GM18508 (cell line): ENCODE data around the gene SH2D4B.

Source experiments
- ATAC-seq: cut with Tn5 transposase; IDR thresholded peaks from one replicate; pipeline ENCODE4 v1.9.1; 2021; ENCODE audit warnings: moderate number of reproducible peaks; ENCODE audit not compliant: insufficient read depth, unreplicated experiment

Gene SH2D4B

GRCh38 chr10:80582286-80582960 lies 44.7 kb downstream of the SH2D4B start:
- no peak for ATAC-seq

- no peak for ATAC-seq
These were observed 46.0 kb downstream of the SH2D4B start for GRCh38 chr10:80583685-80584084.

GRCh38 chr10:80585812-80586211 lies 48.1 kb downstream of the SH2D4B start:
- no peak for ATAC-seq

- ATAC-seq = no peak
These were observed 50.8 kb downstream of the SH2D4B start for GRCh38 chr10:80588546-80588945.

GRCh38 chr10:80589726-80590373 lies 52.1 kb downstream of the SH2D4B start:
- peak; percentile 83 for ATAC-seq

GRCh38 chr10:80590585-80591125 lies 53.0 kb downstream of the SH2D4B start:
- no peak for ATAC-seq

- ATAC-seq = peak; percentile 43
These were observed 58.9 kb downstream of the SH2D4B start for GRCh38 chr10:80596391-80597257.

- ATAC-seq = peak; percentile 37
These were observed 60.5 kb downstream of the SH2D4B start for GRCh38 chr10:80598084-80598798.

- ATAC-seq = no peak
These were observed 61.2 kb downstream of the SH2D4B start for GRCh38 chr10:80598951-80599350.

GRCh38 chr10:80599424-80599847 lies 61.7 kb downstream of the SH2D4B start:
- ATAC-seq = peak; percentile 69

- no peak for ATAC-seq
These were observed 62.6 kb downstream of the SH2D4B start for GRCh38 chr10:80600256-80600655.

GRCh38 chr10:80602881-80603280 lies 65.2 kb downstream of the SH2D4B start:
- no peak for ATAC-seq

GRCh38 chr10:80603516-80603915 lies 65.8 kb downstream of the SH2D4B start:
- ATAC-seq = no peak

- ATAC-seq = no peak
These were observed 71.0 kb downstream of the SH2D4B start for GRCh38 chr10:80608706-80609105.

- ATAC-seq = no peak
These were observed 71.6 kb downstream of the SH2D4B start for GRCh38 chr10:80609331-80609730.

- no peak for ATAC-seq
These were observed 73.9 kb downstream of the SH2D4B start for GRCh38 chr10:80611481-80612185.

GRCh38 chr10:80612261-80612660 lies 74.6 kb downstream of the SH2D4B start:
- no peak for ATAC-seq

- ATAC-seq = no peak
These were observed 75.9 kb downstream of the SH2D4B start for GRCh38 chr10:80613466-80614170.
